Activated naive CD8-positive, alpha-beta T cell treated with anti-CD3 and anti-CD28 coated beads for 36 hours (primary cell): ENCODE data around the gene PANK3. TPM values are rescaled to one million over a fixed set of nuclear protein-coding genes. Genes with fewer than 3 reads are reported as not detected.

Source experiments
- DNase-seq: peaks from one replicate; pipeline ENCODE4 v3.0.0; 2021
- H3K27ac Mint-ChIP-seq: one replicate; pipeline ENCODE4 v1.8.0; 2022; ENCODE audit warnings: mild to moderate bottlenecking, moderate library complexity, mixed read lengths
- H3K27me3 Mint-ChIP-seq: one replicate; pipeline ENCODE4 v1.8.0; 2022; ENCODE audit warnings: mild to moderate bottlenecking, mixed read lengths
- H3K36me3 Mint-ChIP-seq: one replicate; pipeline ENCODE4 v1.8.0; 2021; ENCODE audit warnings: mild to moderate bottlenecking, mixed read lengths
- H3K4me1 Mint-ChIP-seq: one replicate; pipeline ENCODE4 v1.8.0; 2021; ENCODE audit warnings: mixed read lengths
- H3K4me3 Mint-ChIP-seq: one replicate; pipeline ENCODE4 v1.8.0; 2022; ENCODE audit warnings: mild to moderate bottlenecking, moderate library complexity, mixed read lengths
- H3K9me3 Mint-ChIP-seq: one replicate; pipeline ENCODE4 v1.8.0; 2022; ENCODE audit warnings: mixed read lengths
- total RNA-seq, 2 experiments: library from RNA; stranded (reverse); gene quantifications; one replicate each; pipeline ENCODE4 v1.2.3, GENCODE V29; 2021

The PANK3 gene
- 10 to 100 TPM; 59.6 to 61.7 TPM for total RNA-seq

GRCh38 chr5:168578538-168579487, at the start of gene PANK3:
Gene PANK3 (minus strand): TSS chr5:168579368. CDS start chr5:168579283, 85 bp downstream.
- Mint-ChIP-seq H3K4me1 (peaks cover 30% of the 10 kb centered on the region), H3K36me3 (peaks cover 37% of the 10 kb centered on the region), H3K4me3 (peak within 1 kb of the TSS; percentile 93), H3K27ac (peak within 1 kb of the TSS; percentile 95), H3K9me3 (peaks cover 2% of the 10 kb centered on the region), H3K27me3 (no peaks in the 10 kb centered on the region)
- DNase-seq: no peak

GRCh38 chr5:168624850-168625364, 45.7 kb upstream of the PANK3 start:
- H3K4me1 Mint-ChIP-seq: no peaks in the 10 kb centered on the region
- H3K36me3 Mint-ChIP-seq: no peaks in the 10 kb centered on the region
- DNase-seq: no peak
- H3K27ac Mint-ChIP-seq: no peak overlapping the region
- H3K27me3 Mint-ChIP-seq: peaks cover 15% of the 10 kb centered on the region
- H3K4me3 Mint-ChIP-seq: no peak overlapping the region
- H3K9me3 Mint-ChIP-seq: no peaks in the 10 kb centered on the region

GRCh38 chr5:168620807-168621206, 41.6 kb upstream of the PANK3 start:
- Mint-ChIP-seq H3K9me3 (no peaks in the 10 kb centered on the region), H3K4me1 (no peaks in the 10 kb centered on the region), H3K4me3 (no peak overlapping the region), H3K36me3 (no peaks in the 10 kb centered on the region), H3K27me3 (no peaks in the 10 kb centered on the region), H3K27ac (no peak overlapping the region)
- DNase-seq: no peak

- Mint-ChIP-seq H3K27ac (no peak overlapping the region), H3K36me3 (no peaks in the 10 kb centered on the region), H3K4me1 (peaks cover 5% of the 10 kb centered on the region), H3K9me3 (peaks cover 5% of the 10 kb centered on the region), H3K27me3 (no peaks in the 10 kb centered on the region), H3K4me3 (no peak overlapping the region)
- DNase-seq: no peak
Observed at GRCh38 chr5:168614661-168615060, 35.5 kb upstream of the PANK3 start.

GRCh38 chr5:168613996-168614395, 34.8 kb upstream of the PANK3 start:
- Mint-ChIP-seq H3K4me3 (no peak overlapping the region), H3K27me3 (no peaks in the 10 kb centered on the region), H3K4me1 (peaks cover 5% of the 10 kb centered on the region)

GRCh38 chr5:168613396-168613795, 34.2 kb upstream of the PANK3 start:
- Mint-ChIP-seq H3K27ac (peak overlapping the region; percentile 30), H3K4me3 (no peak overlapping the region), H3K9me3 (peaks cover 5% of the 10 kb centered on the region), H3K27me3 (no peaks in the 10 kb centered on the region), H3K4me1 (peaks cover 5% of the 10 kb centered on the region), H3K36me3 (no peaks in the 10 kb centered on the region)
- DNase-seq: no peak

More at GRCh38 chr5:168613996-168614395, 34.8 kb upstream of the PANK3 start:
- Mint-ChIP-seq H3K9me3 (peaks cover 5% of the 10 kb centered on the region), H3K27ac (no peak overlapping the region), H3K36me3 (no peaks in the 10 kb centered on the region)
- no peak for DNase-seq

- Mint-ChIP-seq H3K27me3 (no peaks in the 10 kb centered on the region), H3K9me3 (peaks cover 5% of the 10 kb centered on the region), H3K4me1 (peaks cover 6% of the 10 kb centered on the region), H3K27ac (peak overlapping the region; percentile 30), H3K4me3 (no peak overlapping the region), H3K36me3 (no peaks in the 10 kb centered on the region)
- no peak for DNase-seq
Observed at GRCh38 chr5:168612996-168613395, 33.8 kb upstream of the PANK3 start.

GRCh38 chr5:168612123-168612522, 33.0 kb upstream of the PANK3 start:
- Mint-ChIP-seq H3K36me3 (no peaks in the 10 kb centered on the region), H3K27me3 (no peaks in the 10 kb centered on the region), H3K9me3 (peaks cover 5% of the 10 kb centered on the region), H3K4me3 (no peak overlapping the region), H3K27ac (no peak overlapping the region), H3K4me1 (peaks cover 8% of the 10 kb centered on the region)
- no peak for DNase-seq

GRCh38 chr5:168611165-168611564, 32.0 kb upstream of the PANK3 start:
- Mint-ChIP-seq H3K27ac (no peak overlapping the region), H3K27me3 (no peaks in the 10 kb centered on the region), H3K4me1 (peaks cover 8% of the 10 kb centered on the region), H3K9me3 (peaks cover 5% of the 10 kb centered on the region), H3K36me3 (no peaks in the 10 kb centered on the region), H3K4me3 (no peak overlapping the region)
- DNase-seq: no peak

GRCh38 chr5:168609806-168610482, 30.8 kb upstream of the PANK3 start:
- no peak for DNase-seq
- Mint-ChIP-seq H3K9me3 (peaks cover 5% of the 10 kb centered on the region), H3K27ac (no peak overlapping the region), H3K4me1 (peaks cover 8% of the 10 kb centered on the region), H3K4me3 (no peak overlapping the region), H3K27me3 (no peaks in the 10 kb centered on the region), H3K36me3 (no peaks in the 10 kb centered on the region)

GRCh38 chr5:168608821-168609220, 29.7 kb upstream of the PANK3 start:
- no peaks in the 10 kb centered on the region for H3K36me3 Mint-ChIP-seq
- H3K4me3 Mint-ChIP-seq: no peak overlapping the region

GRCh38 chr5:168608386-168608785, 29.2 kb upstream of the PANK3 start:
- Mint-ChIP-seq H3K4me1 (peaks cover 8% of the 10 kb centered on the region), H3K27me3 (no peaks in the 10 kb centered on the region), H3K9me3 (no peaks in the 10 kb centered on the region), H3K4me3 (no peak overlapping the region), H3K36me3 (no peaks in the 10 kb centered on the region), H3K27ac (no peak overlapping the region)
- DNase-seq: no peak

More at GRCh38 chr5:168608821-168609220, 29.7 kb upstream of the PANK3 start:
- Mint-ChIP-seq H3K27me3 (no peaks in the 10 kb centered on the region), H3K27ac (no peak overlapping the region), H3K4me1 (peaks cover 8% of the 10 kb centered on the region), H3K9me3 (no peaks in the 10 kb centered on the region)
- no peak for DNase-seq

- Mint-ChIP-seq H3K4me3 (no peak overlapping the region), H3K9me3 (no peaks in the 10 kb centered on the region), H3K36me3 (no peaks in the 10 kb centered on the region), H3K27me3 (no peaks in the 10 kb centered on the region), H3K4me1 (peaks cover 5% of the 10 kb centered on the region), H3K27ac (no peak overlapping the region)
- DNase-seq: no peak
Observed at GRCh38 chr5:168607946-168608345, 28.8 kb upstream of the PANK3 start.

- Mint-ChIP-seq H3K36me3 (no peaks in the 10 kb centered on the region), H3K4me3 (no peak overlapping the region), H3K4me1 (peaks cover 3% of the 10 kb centered on the region), H3K27ac (no peak overlapping the region), H3K27me3 (no peaks in the 10 kb centered on the region), H3K9me3 (no peaks in the 10 kb centered on the region)
- DNase-seq: no peak
Observed at GRCh38 chr5:168606562-168606961, 27.4 kb upstream of the PANK3 start.

GRCh38 chr5:168604436-168604835, 25.3 kb upstream of the PANK3 start:
- H3K9me3 Mint-ChIP-seq: no peaks in the 10 kb centered on the region
- no peaks in the 10 kb centered on the region for H3K27me3 Mint-ChIP-seq
- H3K4me3 Mint-ChIP-seq: no peak overlapping the region
- no peaks in the 10 kb centered on the region for H3K36me3 Mint-ChIP-seq
- no peak overlapping the region for H3K27ac Mint-ChIP-seq
- peaks cover 3% of the 10 kb centered on the region for H3K4me1 Mint-ChIP-seq
- DNase-seq: no peak
